GM12878 (cell line): ENCODE measurements around the gene RPS2.

Experiments
- CTCF ChIP-seq, 3 experiments: IDR thresholded peaks in 2 of 3; conservative IDR thresholded peaks in 1 of 3; 2 replicates each; pipeline ENCODE4 v1.5.1; 2011; ENCODE audit warnings: low read depth in 3 of 3, low read length in 3 of 3, mild to moderate bottlenecking in 3 of 3, control low read depth in 2 of 3, moderate library complexity in 2 of 3, inconsistent platforms in 1 of 3, mixed read lengths in 1 of 3; ENCODE audit not compliant: control insufficient read depth in 2 of 3, insufficient read depth in 1 of 3; ENCODE audit errors: extremely low read depth in 1 of 3
- ELK1 ChIP-seq: IDR thresholded peaks from 2 replicates; pipeline ENCODE4 v1.6.1; 2012; ENCODE audit warnings: low read depth, low read length, improper control_type of control experiment
- EZH2 ChIP-seq: IDR thresholded peaks from 2 replicates; pipeline ENCODE4 v1.6.1; 2012; ENCODE audit warnings: low read depth, mild to moderate bottlenecking, control low read depth, inconsistent platforms, low read length, borderline replicate concordance; ENCODE audit not compliant: control insufficient read depth
- FOXM1 ChIP-seq: IDR thresholded peaks from 2 replicates; pipeline ENCODE4 v1.6.1; 2012; ENCODE audit warnings: low read depth, mild to moderate bottlenecking, inconsistent platforms, low read length, moderate library complexity
- RFX5 ChIP-seq: IDR thresholded peaks from 2 replicates; pipeline ENCODE4 v1.6.1; 2011; ENCODE audit warnings: low read depth, low read length, improper control_type of control experiment

GRCh38 chr16:2003827-2004641, 39.4 kb upstream of the RPS2 start:
- peak; percentile 96 to 99 (median 99); a peak in 5 of 6 replicates for TF ChIP-seq CTCF (IDR thresholded peaks at IDR 0.05 in 2 of 3, conservative IDR thresholded peaks at IDR 0.05 in 1 of 3; ENCODE audit: control insufficient read depth in 2 of 3, extremely low read depth in 1 of 3, insufficient read depth in 1 of 3, low read depth in 3 of 3, low read length in 3 of 3)
- no peak for TF ChIP-seq ELK1
- no peak for TF ChIP-seq FOXM1
- no peak for TF ChIP-seq RFX5
- TF ChIP-seq EZH2: no peak
